CD4-positive, CD25-positive, alpha-beta regulatory T cell (primary cell): ENCODE measurements around the gene KLF8. TPM values are rescaled to one million over a fixed set of nuclear protein-coding genes. Genes with fewer than 3 reads are reported as not detected.
A peak's percentile ranks its signal among the peaks of the same experiment; 100 is the strongest.

Source experiments
- ATAC-seq, 2 donors: fragments of 150-1000 bp; cut with Tn5 transposase; one replicate each; pipeline ENCODE4 v1.10.0; 2021; ENCODE audit warnings: low read depth in 2 of 2, moderate number of reproducible peaks in 2 of 2, moderate library complexity in 1 of 2
- DNase-seq, 3 donors: peaks; one replicate each; pipeline versions ENCODE4 v3.0.0 to v3.0.0-alpha.2; 2012 to 2022; ENCODE audit warnings: mixed read lengths in 1 of 3
- H3K27ac ChIP-seq: one replicate; pipeline ENCODE4 v1.7.0; 2013; ENCODE audit warnings: mild to moderate bottlenecking, low read length; ENCODE audit not compliant: insufficient read depth, poor library complexity, severe bottlenecking
- H3K27me3 ChIP-seq: one replicate; pipeline ENCODE4 v1.7.0; 2013; ENCODE audit warnings: low read length; ENCODE audit not compliant: control insufficient read depth, insufficient read depth
- H3K36me3 ChIP-seq: one replicate; pipeline ENCODE4 v1.7.0; 2013; ENCODE audit warnings: mild to moderate bottlenecking, low read length, moderate library complexity; ENCODE audit not compliant: control insufficient read depth, insufficient read depth
- H3K4me1 ChIP-seq: 2 replicates; pipeline ENCODE4 v1.7.0; 2013; ENCODE audit warnings: mild to moderate bottlenecking, low read length; ENCODE audit not compliant: insufficient read depth, control insufficient read depth, poor library complexity, severe bottlenecking
- H3K4me3 ChIP-seq: one replicate; pipeline ENCODE4 v1.7.0; 2013; ENCODE audit warnings: low read depth, mild to moderate bottlenecking, low read length, moderate library complexity
- H3K9me3 ChIP-seq, 2 experiments: 1 replicate in 1 of 2; 2 replicates in 1 of 2; pipeline ENCODE4 v1.7.0; 2013; ENCODE audit warnings: low read length in 2 of 2, mild to moderate bottlenecking in 1 of 2, moderate library complexity in 1 of 2; ENCODE audit not compliant: control insufficient read depth in 2 of 2
- H3K27ac Mint-ChIP-seq, 3 donors: one replicate each; pipeline ENCODE4 v1.8.0; 2020 to 2022; ENCODE audit warnings: mild to moderate bottlenecking in 3 of 3, mixed read lengths in 3 of 3, moderate library complexity in 2 of 3
- H3K27me3 Mint-ChIP-seq: one replicate; pipeline ENCODE4 v1.8.0; 2022; ENCODE audit warnings: mild to moderate bottlenecking, mixed read lengths
- H3K36me3 Mint-ChIP-seq: one replicate; pipeline ENCODE4 v1.8.0; 2020; ENCODE audit warnings: mixed read lengths
- H3K4me1 Mint-ChIP-seq, 4 donors: one replicate each; pipeline ENCODE4 v1.8.0; 2020 to 2022; ENCODE audit warnings: mixed read lengths in 4 of 4, mild to moderate bottlenecking in 1 of 4
- H3K4me3 Mint-ChIP-seq, 4 donors: one replicate each; pipeline ENCODE4 v1.8.0; 2020 to 2022; ENCODE audit warnings: mild to moderate bottlenecking in 4 of 4, mixed read lengths in 4 of 4, moderate library complexity in 3 of 4
- H3K9me3 Mint-ChIP-seq, 7 donors: one replicate each; pipeline ENCODE4 v1.8.0; 2020 to 2022; ENCODE audit warnings: mixed read lengths in 7 of 7, mild to moderate bottlenecking in 3 of 7, moderate library complexity in 2 of 7
- polyA plus RNA-seq, 4 donors: library from polyadenylated mRNA; unstranded; fragments of 300-500 nt; fragmentation: Illumina TruSeq; gene quantifications; one replicate each; pipeline ENCODE4 v1.2.3, GENCODE V29; 2021
- total RNA-seq: library from RNA; stranded (reverse); gene quantifications from one replicate; pipeline ENCODE4 v1.2.3, GENCODE V29; 2022

Gene KLF8
- total and polyA plus RNA-seq, 5 donors from 2014 or later, result 0.42 to 12.1 (median 1.4) TPM

DNA sequence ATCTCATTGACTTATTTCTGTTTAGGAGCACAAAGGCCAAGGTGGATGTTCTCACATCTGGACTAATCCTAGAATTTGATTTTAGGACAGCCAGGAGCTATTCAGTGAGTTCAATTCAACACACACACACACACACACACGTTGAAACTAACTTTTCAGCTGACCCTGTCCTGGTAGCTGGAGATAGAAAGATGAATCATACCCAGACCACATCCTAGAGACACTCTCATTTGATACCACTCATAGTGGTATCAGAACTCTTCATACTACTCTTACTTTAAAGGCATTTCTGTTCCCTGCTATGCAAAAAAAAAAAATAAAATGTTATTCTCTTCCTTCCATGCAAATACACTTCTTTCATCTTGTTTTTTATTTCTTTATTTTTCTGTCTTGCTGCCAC lies 36.7 kb downstream of the KLF8 start:
- Mint-ChIP-seq H3K36me3 (no peaks in the 10 kb centered on the region), H3K9me3 (peaks cover 0 to 1% (median 0%) of the 10 kb centered on the region in 7 donors), H3K27ac (peak overlapping the region in 1 of 3 donors; percentile 14), H3K27me3 (no peaks in the 10 kb centered on the region), H3K4me3 (no peak overlapping the region), H3K4me1 (no peaks in the 10 kb centered on the region)
- Histone ChIP-seq H3K27me3 (no peaks in the 10 kb centered on the region), H3K27ac (no peak overlapping the region), H3K4me1 (no peaks in the 10 kb centered on the region), H3K9me3 (no peaks in the 10 kb centered on the region), H3K4me3 (no peak overlapping the region), H3K36me3 (no peaks in the 10 kb centered on the region)
- DNase-seq (peak in 1 of 3 donors; percentile 11), ATAC-seq (no peak)

DNA sequence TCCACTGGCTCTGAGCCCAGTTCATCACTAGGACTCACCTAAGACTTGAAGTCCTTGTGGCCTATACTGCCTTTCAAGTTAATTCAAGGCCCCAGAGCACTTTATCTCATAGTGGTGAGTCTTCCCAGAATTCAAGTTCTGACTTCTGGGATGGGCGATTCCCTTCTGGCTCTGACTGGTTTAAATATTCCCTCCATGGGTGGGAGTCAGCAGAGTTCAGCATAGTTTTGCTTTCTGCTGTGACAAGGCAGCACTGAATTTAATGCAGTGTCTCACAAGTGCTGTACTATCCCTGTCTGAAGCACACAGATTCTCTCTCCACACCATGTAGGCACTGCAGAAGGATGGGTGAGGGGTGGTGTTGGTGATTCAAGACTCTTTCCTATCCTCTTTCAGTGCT lies 46.5 kb downstream of the KLF8 start:
- H3K27me3 ChIP-seq, result no peaks in the 10 kb centered on the region
- Mint-ChIP-seq H3K4me1 (peaks cover 6 to 9% (median 7%) of the 10 kb centered on the region in 4 donors), H3K27me3 (no peaks in the 10 kb centered on the region), H3K4me3 (no peak overlapping the region), H3K9me3 (no peaks in the 10 kb centered on the region), H3K36me3 (no peaks in the 10 kb centered on the region), H3K27ac (no peak overlapping the region)
- ATAC-seq, result no peak
- no peaks in the 10 kb centered on the region for H3K36me3 ChIP-seq
- H3K27ac ChIP-seq, result no peak overlapping the region
- no peaks in the 10 kb centered on the region for H3K9me3 ChIP-seq
- DNase-seq, result no peak
- no peaks in the 10 kb centered on the region for H3K4me1 ChIP-seq
- H3K4me3 ChIP-seq, result no peak overlapping the region

DNA sequence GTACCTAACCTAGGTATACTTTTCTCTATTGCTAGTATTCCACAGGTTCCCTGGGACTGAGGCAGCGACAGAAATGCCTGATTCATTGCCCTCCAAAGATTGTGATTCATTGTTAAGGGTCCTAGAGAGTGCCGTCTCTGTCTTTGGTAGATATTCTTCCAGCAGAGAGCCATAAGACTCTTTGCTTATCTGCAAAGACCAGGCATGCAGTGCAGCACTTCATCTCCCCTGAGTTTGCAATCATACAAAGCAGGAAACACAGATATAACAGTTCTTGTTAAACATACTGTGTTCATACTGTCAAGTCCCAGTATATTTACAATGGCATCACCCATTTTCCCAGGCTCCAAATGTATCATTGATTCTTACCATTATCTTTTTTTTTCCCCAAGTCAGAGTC lies 47.7 kb downstream of the KLF8 start:
- no peaks in the 10 kb centered on the region for H3K9me3 ChIP-seq
- Mint-ChIP-seq H3K9me3 (no peaks in the 10 kb centered on the region), H3K4me1 (peaks cover 6 to 9% (median 7%) of the 10 kb centered on the region in 4 donors), H3K27me3 (no peaks in the 10 kb centered on the region), H3K4me3 (no peak overlapping the region), H3K27ac (no peak overlapping the region), H3K36me3 (no peaks in the 10 kb centered on the region)
- no peaks in the 10 kb centered on the region for H3K36me3 ChIP-seq
- ATAC-seq (no peak), DNase-seq (no peak)
- H3K27ac ChIP-seq, result no peak overlapping the region
- no peaks in the 10 kb centered on the region for H3K27me3 ChIP-seq
- no peak overlapping the region for H3K4me3 ChIP-seq
- no peaks in the 10 kb centered on the region for H3K4me1 ChIP-seq

DNA sequence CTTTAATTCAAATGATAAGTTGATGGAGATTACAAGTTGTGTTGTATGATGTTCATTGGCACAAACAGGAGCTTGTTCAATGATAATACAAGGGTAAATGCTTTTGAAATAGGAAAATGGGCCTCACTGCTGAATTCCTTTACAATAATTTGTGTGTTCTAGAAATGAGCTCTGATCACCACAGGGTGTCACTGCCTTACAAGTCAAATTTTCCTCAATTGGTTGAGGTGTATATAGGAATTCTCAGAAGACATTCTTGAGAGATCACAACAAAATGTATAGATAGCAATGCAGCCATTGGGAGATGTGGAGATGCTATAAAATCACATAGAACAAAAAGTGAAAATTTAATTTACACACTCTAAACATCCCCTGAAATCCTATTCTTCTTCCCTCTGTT lies 49.6 kb downstream of the KLF8 start:
- no peaks in the 10 kb centered on the region for H3K27me3 ChIP-seq
- H3K4me1 ChIP-seq, result no peaks in the 10 kb centered on the region
- Mint-ChIP-seq H3K9me3 (no peaks in the 10 kb centered on the region), H3K4me3 (no peak overlapping the region), H3K27ac (no peak overlapping the region), H3K4me1 (peaks cover 6 to 9% (median 7%) of the 10 kb centered on the region in 4 donors), H3K36me3 (no peaks in the 10 kb centered on the region), H3K27me3 (no peaks in the 10 kb centered on the region)
- DNase-seq (peak in 2 of 3 donors; percentile 43 to 58), ATAC-seq (peak; percentile 47 to 56)
- no peaks in the 10 kb centered on the region for H3K9me3 ChIP-seq
- H3K27ac ChIP-seq, result no peak overlapping the region
- H3K4me3 ChIP-seq, result no peak overlapping the region
- no peaks in the 10 kb centered on the region for H3K36me3 ChIP-seq

DNA sequence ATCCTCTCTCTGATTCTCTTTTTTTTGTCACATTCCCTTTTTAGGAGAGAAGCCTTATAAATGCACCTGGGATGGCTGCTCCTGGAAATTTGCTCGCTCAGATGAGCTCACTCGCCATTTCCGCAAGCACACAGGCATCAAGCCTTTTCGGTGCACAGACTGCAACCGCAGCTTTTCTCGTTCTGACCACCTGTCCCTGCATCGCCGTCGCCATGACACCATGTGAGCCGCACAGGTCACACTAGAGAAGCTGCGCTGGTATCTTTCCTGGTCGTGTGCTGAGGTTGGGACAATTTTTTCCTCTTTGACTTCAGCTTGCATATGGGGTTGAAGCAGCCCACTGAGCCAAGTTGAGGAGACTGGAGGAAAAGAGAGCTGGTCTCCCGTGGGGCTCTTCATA lies 52.1 kb downstream of the KLF8 start:
- Mint-ChIP-seq H3K27ac (peak overlapping the region in 1 of 3 donors; percentile 1), H3K36me3 (no peaks in the 10 kb centered on the region), H3K27me3 (no peaks in the 10 kb centered on the region), H3K4me1 (peaks cover 6 to 9% (median 7%) of the 10 kb centered on the region in 4 donors), H3K4me3 (no peak overlapping the region), H3K9me3 (no peaks in the 10 kb centered on the region)
- no peaks in the 10 kb centered on the region for H3K36me3 ChIP-seq
- no peak overlapping the region for H3K4me3 ChIP-seq
- no peaks in the 10 kb centered on the region for H3K9me3 ChIP-seq
- no peak for DNase-seq
- H3K4me1 ChIP-seq, result no peaks in the 10 kb centered on the region
- ATAC-seq, result no peak
- H3K27ac ChIP-seq, result no peak overlapping the region
- H3K27me3 ChIP-seq, result no peaks in the 10 kb centered on the region

DNA sequence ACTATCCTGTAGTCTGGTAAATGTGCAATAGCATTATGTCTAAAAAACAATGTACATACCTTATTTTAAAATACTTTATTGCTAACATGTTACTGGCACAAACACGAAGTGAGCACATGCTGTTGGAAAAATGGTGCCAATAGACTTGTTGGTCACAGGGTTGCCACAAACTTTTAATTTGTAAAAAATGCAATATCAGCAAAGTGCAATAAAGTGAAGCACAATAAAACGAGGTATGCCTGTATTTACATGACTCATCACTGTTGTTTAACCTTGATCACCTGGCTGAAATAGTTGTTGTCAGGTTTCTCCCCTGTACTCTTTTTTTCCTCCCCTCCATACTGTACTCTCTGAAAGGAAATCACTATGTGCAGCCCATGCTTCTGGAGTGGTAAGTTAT lies 56.5 kb downstream of the KLF8 start:
- Histone ChIP-seq H3K4me3 (no peak overlapping the region), H3K9me3 (no peaks in the 10 kb centered on the region), H3K4me1 (no peaks in the 10 kb centered on the region), H3K36me3 (no peaks in the 10 kb centered on the region), H3K27ac (no peak overlapping the region), H3K27me3 (no peaks in the 10 kb centered on the region)
- Mint-ChIP-seq H3K36me3 (no peaks in the 10 kb centered on the region), H3K27me3 (no peaks in the 10 kb centered on the region), H3K4me1 (no peaks in the 10 kb centered on the region), H3K27ac (no peak overlapping the region), H3K4me3 (no peak overlapping the region), H3K9me3 (peaks cover 0 to 1% (median 0%) of the 10 kb centered on the region in 7 donors)
- no peak for ATAC-seq
- no peak for DNase-seq

DNA sequence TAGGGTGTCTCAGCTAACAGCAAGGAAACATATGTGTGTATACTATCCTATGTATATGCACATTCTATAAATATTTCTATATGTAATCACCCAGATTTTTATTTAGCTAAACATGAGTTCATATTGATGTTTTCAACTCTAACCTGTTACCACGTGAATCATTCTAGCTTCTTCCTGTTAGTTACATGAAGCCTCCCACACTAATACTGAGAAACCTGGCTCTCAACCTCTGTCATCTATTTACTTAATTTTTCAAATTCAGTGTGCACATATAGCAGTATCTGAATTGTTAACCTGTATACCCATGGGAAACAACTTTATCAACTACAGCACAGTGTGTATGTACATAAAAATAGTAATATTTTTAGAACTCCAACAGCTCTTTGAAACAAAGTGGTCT lies 57.3 kb downstream of the KLF8 start:
- no peaks in the 10 kb centered on the region for H3K36me3 ChIP-seq
- Mint-ChIP-seq H3K4me3 (no peak overlapping the region), H3K4me1 (no peaks in the 10 kb centered on the region), H3K9me3 (peaks cover 0 to 1% (median 0%) of the 10 kb centered on the region in 7 donors), H3K27ac (no peak overlapping the region), H3K27me3 (no peaks in the 10 kb centered on the region), H3K36me3 (no peaks in the 10 kb centered on the region)
- ATAC-seq (peak in 1 of 2 donors; percentile 53), DNase-seq (peak in 1 of 3 donors; percentile 46)
- H3K27ac ChIP-seq, result no peak overlapping the region
- H3K27me3 ChIP-seq, result no peaks in the 10 kb centered on the region
- no peak overlapping the region for H3K4me3 ChIP-seq
- no peaks in the 10 kb centered on the region for H3K9me3 ChIP-seq
- no peaks in the 10 kb centered on the region for H3K4me1 ChIP-seq

DNA sequence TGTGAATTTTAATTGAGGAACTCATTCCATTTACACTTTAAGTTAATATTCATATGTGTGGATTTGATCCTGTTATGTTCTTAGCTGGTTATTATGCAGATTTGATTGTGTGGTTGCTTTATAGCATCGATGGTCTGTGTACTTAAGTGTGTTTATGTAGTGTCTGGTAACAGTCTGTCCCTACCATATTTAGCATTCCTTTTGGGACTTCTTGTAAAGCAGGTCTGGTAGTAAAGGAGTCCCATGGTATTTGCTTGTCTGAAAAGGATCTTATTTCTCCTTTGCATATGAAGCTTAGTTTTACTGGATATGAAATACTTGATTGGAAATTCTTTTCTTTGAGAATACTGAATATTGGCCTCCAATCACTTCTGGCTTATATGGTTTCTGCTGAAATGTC lies 76.6 kb downstream of the KLF8 start:
- DNase-seq (no peak), ATAC-seq (no peak)
- H3K4me1 ChIP-seq, result no peaks in the 10 kb centered on the region
- no peaks in the 10 kb centered on the region for H3K36me3 ChIP-seq
- no peak overlapping the region for H3K4me3 ChIP-seq
- no peak overlapping the region for H3K27ac ChIP-seq
- no peaks in the 10 kb centered on the region for H3K27me3 ChIP-seq
- H3K4me1 Mint-ChIP-seq, result peaks cover 0 to 2% (median 2%) of the 10 kb centered on the region in 4 donors
- no peaks in the 10 kb centered on the region for H3K36me3 Mint-ChIP-seq
- H3K9me3 Mint-ChIP-seq, result peaks cover 0 to 10% (median 0%) of the 10 kb centered on the region in 7 donors
- H3K9me3 ChIP-seq, result no peaks in the 10 kb centered on the region
- H3K27me3 Mint-ChIP-seq, result no peaks in the 10 kb centered on the region
- no peak overlapping the region for H3K27ac Mint-ChIP-seq
- no peak overlapping the region for H3K4me3 Mint-ChIP-seq
